Upper lobe of left lung (tissue), 6 donors: ENCODE data around the gene C11orf58. TPM values are rescaled to one million over a fixed set of nuclear protein-coding genes. Genes with fewer than 3 reads are reported as not detected.

ENCODE experiments used
- ATAC-seq, 2 donors: fragments of 200-7000 bp; cut with Tn5 transposase; one replicate each; pipeline ENCODE4 v1.9.1; 2022; ENCODE audit warnings: mild to moderate bottlenecking in 2 of 2, moderate library complexity in 2 of 2; ENCODE audit not compliant: low FRiP score in 2 of 2
- DNase-seq, 2 donors: peaks; one replicate each; pipeline ENCODE4 v3.0.0-alpha.2; 2019 to 2020
- H3K27ac ChIP-seq, 4 donors: fragments of 200-600 bp; sonication (generic); one replicate each; pipeline ENCODE4 v1.5.1; 2016 to 2019
- H3K27me3 ChIP-seq, 4 donors: fragments of 200-600 bp; sonication (generic); one replicate each; pipeline ENCODE4 v1.5.1; 2017 to 2019
- H3K36me3 ChIP-seq, 4 donors: fragments of 200-600 bp; sonication (generic); one replicate each; pipeline ENCODE4 v1.5.1; 2016 to 2019
- H3K4me1 ChIP-seq, 4 donors: fragments of 200-600 bp; sonication (generic); one replicate each; pipeline ENCODE4 v1.5.1; 2018 to 2019
- H3K4me3 ChIP-seq, 4 donors: fragments of 200-600 bp; sonication (generic); one replicate each; pipeline ENCODE4 v1.5.1; 2017 to 2019; ENCODE audit warnings: mild to moderate bottlenecking in 2 of 4, moderate library complexity in 1 of 4
- H3K9me3 ChIP-seq, 4 donors: fragments of 200-600 bp; sonication (generic); one replicate each; pipeline ENCODE4 v1.5.1; 2018 to 2019
- EP300 ChIP-seq, 4 donors: sonication (generic); formaldehyde crosslinking; IDR thresholded peaks; one replicate each; pipeline ENCODE4 v1.5.1; 2017; ENCODE audit warnings: antibody characterized with exemption in 4 of 4, control low read depth in 2 of 4
- POLR2A ChIP-seq, 4 donors: fragments of 450-650 bp; IDR thresholded peaks; one replicate each; pipeline ENCODE4 v1.5.1; 2016 to 2017; ENCODE audit warnings: antibody characterized with exemption in 4 of 4, mild to moderate bottlenecking in 2 of 4
- POLR2AphosphoS5 ChIP-seq, 2 donors: sonication (generic); formaldehyde crosslinking; IDR thresholded peaks; one replicate each; pipeline ENCODE4 v1.5.1; 2017; ENCODE audit warnings: antibody characterized with exemption in 2 of 2
- WGBS, 2 donors: methylation state at CpG; one replicate each; pipeline ENCODE4 v1.1.5; 2017 to 2018; 5-methylcytosine and 5-hydroxymethylcytosine counted together
- total RNA-seq, 6 donors: library from RNA; depleted of rRNA in 4 of 6; stranded (reverse); fragments of >200 nt in 4 of 6; gene quantifications; one replicate each; pipeline versions ENCODE4 v1.1.0 to v1.2.1, GENCODE V29; 2016 to 2021
- TF ChIP-seq, protein P1 (sequence below), 6 experiments: fragments of 450-650 bp in 4 of 6; fragments of 200-600 bp in 2 of 6; sonication (generic) in 2 of 6; IDR thresholded peaks; one replicate each; pipeline ENCODE4 v1.5.1; 2016 to 2019; ENCODE audit warnings: antibody characterized with exemption in 6 of 6
- donor health status: DM: no; HTN: no; CAD: no; lungs with moderate emphysema.
- donor health status: DM: no; HTN: yes; CAD: no; lungs with severe emphysema.

Gene C11orf58
- total RNA-seq, 6 donors from 2014 or later: 99.9 to 179 (median 112) TPM

DNA sequence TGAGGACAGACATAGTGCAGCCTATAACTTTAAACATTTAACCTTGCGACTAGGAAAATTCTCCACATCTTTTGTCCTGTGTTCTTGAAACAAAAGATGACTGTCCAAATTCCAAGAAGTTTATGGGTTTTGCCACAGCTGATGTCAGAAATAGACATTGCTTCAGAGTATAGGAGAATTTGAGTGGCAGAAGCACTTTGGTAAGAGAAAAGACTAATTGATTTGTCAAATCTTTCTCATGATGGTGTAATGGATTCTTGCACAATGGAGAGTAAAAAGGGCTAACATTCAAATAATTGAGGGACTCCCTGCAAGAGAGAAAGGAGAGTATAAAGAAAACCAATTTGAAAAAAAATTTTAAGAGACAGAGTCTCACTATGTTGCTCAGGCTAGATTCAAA lies 25.3 kb downstream of the C11orf58 start:
- no peaks in the 10 kb centered on the region for H3K36me3 ChIP-seq
- ATAC-seq (no peak), DNase-seq (no peak)
- no peaks in the 10 kb centered on the region for H3K9me3 ChIP-seq
- no peak overlapping the region for H3K27ac ChIP-seq
- 91 to 100% methylated on average over 1 of the region's 1 CpG for WGBS, 2 donors
- no peaks in the 10 kb centered on the region for H3K4me1 ChIP-seq
- TF ChIP-seq POLR2AphosphoS5 (IDR thresholded peaks at IDR 0.05) (no peak), POLR2A (IDR thresholded peaks at IDR 0.05) (no peak), EP300 (IDR thresholded peaks at IDR 0.05) (no peak)
- TF ChIP-seq, protein P1, sequence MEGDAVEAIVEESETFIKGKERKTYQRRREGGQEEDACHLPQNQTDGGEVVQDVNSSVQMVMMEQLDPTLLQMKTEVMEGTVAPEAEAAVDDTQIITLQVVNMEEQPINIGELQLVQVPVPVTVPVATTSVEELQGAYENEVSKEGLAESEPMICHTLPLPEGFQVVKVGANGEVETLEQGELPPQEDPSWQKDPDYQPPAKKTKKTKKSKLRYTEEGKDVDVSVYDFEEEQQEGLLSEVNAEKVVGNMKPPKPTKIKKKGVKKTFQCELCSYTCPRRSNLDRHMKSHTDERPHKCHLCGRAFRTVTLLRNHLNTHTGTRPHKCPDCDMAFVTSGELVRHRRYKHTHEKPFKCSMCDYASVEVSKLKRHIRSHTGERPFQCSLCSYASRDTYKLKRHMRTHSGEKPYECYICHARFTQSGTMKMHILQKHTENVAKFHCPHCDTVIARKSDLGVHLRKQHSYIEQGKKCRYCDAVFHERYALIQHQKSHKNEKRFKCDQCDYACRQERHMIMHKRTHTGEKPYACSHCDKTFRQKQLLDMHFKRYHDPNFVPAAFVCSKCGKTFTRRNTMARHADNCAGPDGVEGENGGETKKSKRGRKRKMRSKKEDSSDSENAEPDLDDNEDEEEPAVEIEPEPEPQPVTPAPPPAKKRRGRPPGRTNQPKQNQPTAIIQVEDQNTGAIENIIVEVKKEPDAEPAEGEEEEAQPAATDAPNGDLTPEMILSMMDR (IDR thresholded peaks at IDR 0.05): no peak
- H3K27me3 ChIP-seq: no peaks in the 10 kb centered on the region
- H3K4me3 ChIP-seq: no peak overlapping the region

DNA sequence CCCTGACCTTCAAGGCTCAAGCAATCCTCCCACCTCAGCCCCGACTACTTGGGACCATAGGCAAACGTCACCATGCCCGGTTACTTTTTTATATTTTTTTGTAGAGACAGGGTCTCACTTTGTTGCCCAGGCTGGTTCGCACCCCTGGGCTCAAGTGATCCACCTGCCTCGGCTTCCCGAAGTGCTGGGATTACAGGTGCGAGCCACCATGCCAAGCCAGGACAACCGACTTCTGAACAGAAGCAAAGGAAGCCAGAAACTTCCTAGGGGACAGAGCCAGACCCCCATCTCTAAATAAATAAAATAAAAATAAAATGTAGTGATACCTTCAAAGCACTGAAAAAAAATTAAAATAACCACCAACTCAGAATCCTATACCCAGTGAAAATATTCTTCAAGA lies 26.4 kb downstream of the C11orf58 start:
- Histone ChIP-seq H3K9me3 (no peaks in the 10 kb centered on the region), H3K36me3 (no peaks in the 10 kb centered on the region), H3K27me3 (no peaks in the 10 kb centered on the region), H3K27ac (no peak overlapping the region), H3K4me3 (no peak overlapping the region), H3K4me1 (no peaks in the 10 kb centered on the region)
- no peak for DNase-seq
- 91 to 92% methylated on average over 8 of the region's 8 CpGs for WGBS, 2 donors
- TF ChIP-seq EP300 (IDR thresholded peaks at IDR 0.05) (no peak), POLR2A (IDR thresholded peaks at IDR 0.05) (no peak), POLR2AphosphoS5 (IDR thresholded peaks at IDR 0.05) (no peak)
- TF ChIP-seq, protein P1 (IDR thresholded peaks at IDR 0.05): no peak
- no peak for ATAC-seq

DNA sequence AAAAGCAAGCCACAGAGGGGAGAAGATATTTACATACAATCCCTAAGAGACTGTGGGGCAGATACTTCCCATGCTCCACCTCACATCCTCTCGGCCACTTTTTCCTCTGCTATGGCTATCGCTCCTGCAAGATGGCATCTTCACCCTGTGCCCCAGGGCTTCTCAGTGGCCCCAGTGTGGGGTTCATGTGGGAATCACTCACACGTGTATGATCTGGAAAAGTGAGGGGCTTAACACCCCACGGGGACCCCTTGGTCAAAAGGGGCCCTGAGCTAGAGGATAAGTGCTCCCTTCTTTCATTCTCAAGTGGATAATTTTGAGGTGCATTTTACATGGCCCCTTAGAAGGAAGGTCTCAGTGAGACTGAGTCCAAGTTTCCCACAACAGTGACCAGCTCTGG lies 28.7 kb downstream of the C11orf58 start:
- Histone ChIP-seq H3K36me3 (no peaks in the 10 kb centered on the region), H3K27me3 (no peaks in the 10 kb centered on the region), H3K27ac (no peak overlapping the region), H3K9me3 (no peaks in the 10 kb centered on the region), H3K4me1 (no peaks in the 10 kb centered on the region), H3K4me3 (no peak overlapping the region)
- no peak for TF ChIP-seq EP300 (IDR thresholded peaks at IDR 0.05)
- TF ChIP-seq, protein P1 (IDR thresholded peaks at IDR 0.05): no peak
- 77 to 84% methylated on average over 4 of the region's 4 CpGs for WGBS, 2 donors
- ATAC-seq: no peak
- DNase-seq: no peak

DNA sequence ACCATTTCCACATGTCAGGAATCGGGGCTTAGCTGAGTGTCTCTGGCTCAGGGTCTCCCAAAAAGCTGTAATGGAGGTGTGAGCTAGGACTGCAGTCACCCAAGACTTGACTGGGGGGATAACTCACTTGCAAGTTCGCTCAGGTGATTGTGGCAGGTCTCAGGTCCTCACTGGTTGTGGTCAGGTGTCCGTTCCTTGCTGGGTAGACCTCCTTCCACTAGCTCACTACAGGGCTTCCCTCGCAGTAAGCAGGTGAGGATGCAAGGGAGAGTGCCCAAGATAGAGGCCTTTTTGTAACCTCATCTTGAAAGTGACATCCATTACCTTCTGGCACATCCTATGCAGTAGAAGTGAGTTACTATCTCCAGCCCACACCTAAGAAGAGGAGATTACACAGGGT lies 29.5 kb downstream of the C11orf58 start:
- H3K9me3 ChIP-seq: no peaks in the 10 kb centered on the region
- ATAC-seq (no peak), DNase-seq (no peak)
- no peaks in the 10 kb centered on the region for H3K4me1 ChIP-seq
- no peaks in the 10 kb centered on the region for H3K27me3 ChIP-seq
- no peaks in the 10 kb centered on the region for H3K36me3 ChIP-seq
- TF ChIP-seq POLR2A (IDR thresholded peaks at IDR 0.05) (no peak), POLR2AphosphoS5 (IDR thresholded peaks at IDR 0.05) (no peak), EP300 (IDR thresholded peaks at IDR 0.05) (no peak)
- TF ChIP-seq, protein P1 (IDR thresholded peaks at IDR 0.05): no peak
- H3K4me3 ChIP-seq: no peak overlapping the region
- WGBS, 2 donors: 82 to 93% methylated on average over 4 of the region's 4 CpGs
- no peak overlapping the region for H3K27ac ChIP-seq

DNA sequence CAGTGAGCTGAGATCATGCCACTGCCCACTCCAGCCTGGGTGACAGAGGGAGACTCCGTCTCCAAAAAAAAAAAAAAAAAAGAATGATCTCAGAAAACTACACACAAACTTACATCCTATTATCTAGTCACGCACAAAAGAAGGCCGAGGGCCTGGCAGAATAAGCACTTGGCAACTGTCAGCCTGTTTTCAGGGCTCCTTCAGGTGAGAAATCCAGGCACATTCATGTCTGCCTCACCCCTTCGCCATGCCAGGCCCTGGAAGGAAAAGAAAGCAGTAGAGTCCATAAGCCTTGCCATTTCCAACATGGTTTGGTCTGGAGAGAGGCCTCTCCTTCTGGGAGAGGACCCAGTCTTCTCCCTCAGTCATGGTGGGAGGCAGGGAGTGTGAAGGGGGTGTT lies 30.9 kb downstream of the C11orf58 start:
- ATAC-seq (no peak), DNase-seq (no peak)
- Histone ChIP-seq H3K27me3 (no peaks in the 10 kb centered on the region), H3K4me3 (no peak overlapping the region), H3K36me3 (no peaks in the 10 kb centered on the region), H3K9me3 (no peaks in the 10 kb centered on the region), H3K4me1 (no peaks in the 10 kb centered on the region), H3K27ac (no peak overlapping the region)
- TF ChIP-seq POLR2AphosphoS5 (IDR thresholded peaks at IDR 0.05) (no peak), EP300 (IDR thresholded peaks at IDR 0.05) (no peak), POLR2A (IDR thresholded peaks at IDR 0.05) (no peak)
- TF ChIP-seq, protein P1 (IDR thresholded peaks at IDR 0.05): no peak
- 79 to 92% methylated on average over 4 of the region's 4 CpGs for WGBS, 2 donors
